Neural progenitor cell (in vitro differentiated cells): ENCODE data around the gene MAP7D2. TPM values are rescaled to one million over a fixed set of nuclear protein-coding genes. Genes with fewer than 3 reads are reported as not detected.

Source experiments
- DNase-seq: peaks from one replicate; pipeline ENCODE4 v3.0.0-alpha.2; 2016; ENCODE audit warnings: low spot score
- H2AFZ ChIP-seq: fragments of 200-600 bp; sonication (generic); replicated peaks from 2 replicates; pipeline ENCODE4 v1.6.1; 2016; ENCODE audit warnings: antibody characterized with exemption
- H3F3A ChIP-seq: fragments of 200-600 bp; sonication (generic); 2 replicates; pipeline ENCODE4 v1.6.1; 2016; ENCODE audit warnings: antibody characterized with exemption, low read depth
- H3K27ac ChIP-seq: fragments of 200-600 bp; sonication (generic); 2 replicates; pipeline ENCODE4 v1.5.1; 2016; ENCODE audit warnings: mild to moderate bottlenecking
- H3K27me3 ChIP-seq: fragments of 200-600 bp; sonication (generic); 2 replicates; pipeline ENCODE4 v1.6.1; 2016; ENCODE audit warnings: mild to moderate bottlenecking, moderate library complexity
- H3K36me3 ChIP-seq: fragments of 200-600 bp; sonication (generic); 2 replicates; pipeline ENCODE4 v1.5.1; 2016
- H3K4me1 ChIP-seq: fragments of 200-600 bp; sonication (generic); 2 replicates; pipeline ENCODE4 v1.6.1; 2016; ENCODE audit warnings: mixed run types
- H3K4me2 ChIP-seq: fragments of 200-600 bp; sonication (generic); 2 replicates; pipeline ENCODE4 v1.6.1; 2016
- H3K4me3 ChIP-seq: fragments of 200-600 bp; sonication (generic); 2 replicates; pipeline ENCODE4 v1.5.1; 2016
- H3K79me2 ChIP-seq: fragments of 200-600 bp; sonication (generic); 2 replicates; pipeline ENCODE4 v1.6.1; 2016; ENCODE audit warnings: low read depth
- H3K9ac ChIP-seq: fragments of 200-600 bp; sonication (generic); 2 replicates; pipeline ENCODE4 v1.6.1; 2016
- H3K9me3 ChIP-seq: fragments of 200-600 bp; sonication (generic); 2 replicates; pipeline ENCODE4 v1.5.1; 2016; ENCODE audit warnings: low read depth
- H4K20me1 ChIP-seq: fragments of 200-600 bp; sonication (generic); 2 replicates; pipeline ENCODE4 v1.6.1; 2016; ENCODE audit warnings: low read depth
- H3K27ac Mint-ChIP-seq: 3 replicates; pipeline ENCODE4 v1.8.0; 2021; ENCODE audit warnings: mixed read lengths
- H3K27me3 Mint-ChIP-seq: 2 replicates; pipeline ENCODE4 v1.8.0; 2022; ENCODE audit warnings: low read depth, mild to moderate bottlenecking, inconsistent platforms, moderate library complexity, mixed read lengths; ENCODE audit not compliant: insufficient read depth
- H3K36me3 Mint-ChIP-seq: 3 replicates; pipeline ENCODE4 v1.8.0; 2021; ENCODE audit warnings: mixed read lengths
- H3K4me1 Mint-ChIP-seq: 3 replicates; pipeline ENCODE4 v1.8.0; 2021; ENCODE audit warnings: mixed read lengths
- H3K4me3 Mint-ChIP-seq: 3 replicates; pipeline ENCODE4 v1.8.0; 2021; ENCODE audit warnings: mild to moderate bottlenecking, moderate library complexity, mixed read lengths
- H3K9me3 Mint-ChIP-seq: 3 replicates; pipeline ENCODE4 v1.8.0; 2020; ENCODE audit warnings: mixed read lengths
- CTCF ChIP-seq: fragments of 200-600 bp; sonication (generic); IDR thresholded peaks from 2 replicates; pipeline ENCODE4 v1.5.1; 2017; ENCODE audit warnings: antibody characterized with exemption, mild to moderate bottlenecking
- EZH2 ChIP-seq: fragments of 200-600 bp; sonication (generic); IDR thresholded peaks from 2 replicates; pipeline ENCODE4 v1.6.1; 2017; ENCODE audit warnings: antibody characterized with exemption, mild to moderate bottlenecking, moderate library complexity
- EZH2phosphoT487 ChIP-seq: fragments of 200-600 bp; sonication (generic); IDR thresholded peaks from 2 replicates; pipeline ENCODE4 v1.6.1; 2017; ENCODE audit warnings: antibody characterized with exemption
- total RNA-seq: library from RNA; depleted of rRNA; stranded (reverse); fragments of >200 nt; gene quantifications from 2 replicates; pipeline ENCODE4 v1.2.3, GENCODE V29; 2015; ENCODE audit warnings: low replicate concordance

The MAP7D2 gene
- total RNA-seq, 1 donor from 2014 or later = 2.6 TPM

- H2AFZ ChIP-seq = no peak overlapping the region
- peaks cover 10% of the 10 kb centered on the region for H3K36me3 ChIP-seq
- H3K4me2 ChIP-seq = peak overlapping the region; percentile 82
- H3K4me1 Mint-ChIP-seq = peaks cover 9% of the 10 kb centered on the region
- peaks cover 7% of the 10 kb centered on the region for H3K4me1 ChIP-seq
- H3F3A ChIP-seq = no peaks in the 10 kb centered on the region
- TF ChIP-seq CTCF (no peak), EZH2 (no peak), EZH2phosphoT487 (no peak)
- H3K27me3 Mint-ChIP-seq = peaks cover 2% of the 10 kb centered on the region
- DNase-seq = no peak
- H3K9ac ChIP-seq = no peak overlapping the region
- peak overlapping the region; percentile 91 for H3K4me3 ChIP-seq
- peaks cover 4% of the 10 kb centered on the region for H3K9me3 ChIP-seq
- H3K79me2 ChIP-seq = peaks cover 56% of the 10 kb centered on the region
- H3K27ac Mint-ChIP-seq = no peak overlapping the region
- no peak overlapping the region for H3K27ac ChIP-seq
- H3K9me3 Mint-ChIP-seq = no peaks in the 10 kb centered on the region
- peaks cover 32% of the 10 kb centered on the region for H4K20me1 ChIP-seq
- H3K27me3 ChIP-seq = no peaks in the 10 kb centered on the region
- peak overlapping the region; percentile 93 for H3K4me3 Mint-ChIP-seq
- peaks cover 14% of the 10 kb centered on the region for H3K36me3 Mint-ChIP-seq
These were observed 23.3 kb upstream of the MAP7D2 start for GRCh38 chrX:20139966-20140365.

- no peaks in the 10 kb centered on the region for H3K9me3 Mint-ChIP-seq
- H3K36me3 Mint-ChIP-seq = peaks cover 18% of the 10 kb centered on the region
- H3K4me1 Mint-ChIP-seq = peaks cover 9% of the 10 kb centered on the region
- Histone ChIP-seq H4K20me1 (peaks cover 44% of the 10 kb centered on the region), H3K9me3 (peaks cover 4% of the 10 kb centered on the region), H2AFZ (no peak overlapping the region), H3K9ac (no peak overlapping the region), H3K79me2 (peaks cover 60% of the 10 kb centered on the region), H3K27ac (no peak overlapping the region), H3K4me3 (no peak overlapping the region), H3K4me2 (no peak overlapping the region), H3K4me1 (peaks cover 7% of the 10 kb centered on the region), H3K27me3 (no peaks in the 10 kb centered on the region), H3F3A (no peaks in the 10 kb centered on the region), H3K36me3 (peaks cover 10% of the 10 kb centered on the region)
- peaks cover 2% of the 10 kb centered on the region for H3K27me3 Mint-ChIP-seq
- H3K27ac Mint-ChIP-seq = no peak overlapping the region
- H3K4me3 Mint-ChIP-seq = no peak overlapping the region
- no peak for DNase-seq
- no peak for TF ChIP-seq CTCF
- TF ChIP-seq EZH2 = no peak
- TF ChIP-seq EZH2phosphoT487 = no peak
These were observed 19.2 kb upstream of the MAP7D2 start for GRCh38 chrX:20135944-20136343.

GRCh38 chrX:20132666-20133065 lies 16.0 kb upstream of the MAP7D2 start:
- H3K36me3 ChIP-seq = peaks cover 4% of the 10 kb centered on the region
- peaks cover 23% of the 10 kb centered on the region for H4K20me1 ChIP-seq
- TF ChIP-seq CTCF = no peak
- no peak for TF ChIP-seq EZH2
- no peak for TF ChIP-seq EZH2phosphoT487
- no peak overlapping the region for H3K4me3 Mint-ChIP-seq
- no peak overlapping the region for H3K4me3 ChIP-seq
- H2AFZ ChIP-seq = no peak overlapping the region
- H3K27me3 Mint-ChIP-seq = no peaks in the 10 kb centered on the region
- no peak overlapping the region for H3K9ac ChIP-seq
- H3K9me3 ChIP-seq = peaks cover 4% of the 10 kb centered on the region
- no peaks in the 10 kb centered on the region for H3K9me3 Mint-ChIP-seq
- no peak for DNase-seq
- H3K4me2 ChIP-seq = no peak overlapping the region
- peaks cover 18% of the 10 kb centered on the region for H3K36me3 Mint-ChIP-seq
- H3K27ac ChIP-seq = no peak overlapping the region
- no peaks in the 10 kb centered on the region for H3K27me3 ChIP-seq
- H3K27ac Mint-ChIP-seq = no peak overlapping the region
- H3F3A ChIP-seq = peaks cover 14% of the 10 kb centered on the region
- H3K79me2 ChIP-seq = peaks cover 28% of the 10 kb centered on the region
- no peaks in the 10 kb centered on the region for H3K4me1 Mint-ChIP-seq
- no peaks in the 10 kb centered on the region for H3K4me1 ChIP-seq
